MM.1S (cell line): Measurements from ENCODE around the gene HELZ.
"Not testable (repeated sequence)": the region's sequence is repeated elsewhere in the genome, so short reads cannot be mapped to it uniquely, and the experiment has no call there.

Experiments
- DNase-seq: peaks from one replicate; pipeline ENCODE4 v3.0.0-alpha.2; 2015
- H2AFZ ChIP-seq: fragments of 300-600 bp; sonication (generic); 2 replicates; pipeline ENCODE4 v1.6.0; 2016; ENCODE audit warnings: antibody characterized with exemption, low read length
- H3F3A ChIP-seq: fragments of 300-600 bp; sonication (generic); 2 replicates; pipeline ENCODE4 v1.6.1; 2016; ENCODE audit warnings: mild to moderate bottlenecking, antibody characterized with exemption, low read length, moderate library complexity, mixed read lengths; ENCODE audit not compliant: insufficient read depth
- H3K27ac ChIP-seq: fragments of 300-600 bp; sonication (generic); 2 replicates; pipeline ENCODE4 v1.5.1; 2016; ENCODE audit warnings: mild to moderate bottlenecking, low read length
- H3K27me3 ChIP-seq: fragments of 300-600 bp; sonication (generic); replicated peaks from 2 replicates; pipeline ENCODE4 v1.6.0; 2016; ENCODE audit warnings: low read length; ENCODE audit not compliant: insufficient read depth
- H3K36me3 ChIP-seq: fragments of 300-600 bp; sonication (generic); replicated peaks from 2 replicates; pipeline ENCODE4 v1.6.1; 2016; ENCODE audit warnings: mild to moderate bottlenecking, low read length, mixed read lengths; ENCODE audit not compliant: insufficient read depth
- H3K4me1 ChIP-seq: fragments of 300-600 bp; sonication (generic); 2 replicates; pipeline ENCODE4 v1.6.1; 2016; ENCODE audit warnings: low read length, mixed read lengths
- H3K4me2 ChIP-seq: fragments of 300-600 bp; sonication (generic); 2 replicates; pipeline ENCODE4 v1.6.0; 2016; ENCODE audit warnings: low read depth, low read length
- H3K4me3 ChIP-seq: fragments of 300-600 bp; sonication (generic); 2 replicates; pipeline ENCODE4 v1.5.1; 2016; ENCODE audit warnings: low read length, mixed read lengths
- H3K79me2 ChIP-seq: fragments of 300-600 bp; sonication (generic); 2 replicates; pipeline ENCODE4 v1.6.1; 2016; ENCODE audit warnings: mixed run types, low read length, mixed read lengths
- H3K9ac ChIP-seq: fragments of 300-600 bp; sonication (generic); 2 replicates; pipeline ENCODE4 v1.6.1; 2016; ENCODE audit warnings: low read length, mixed read lengths
- H3K9me2 ChIP-seq: fragments of 300-600 bp; sonication (generic); replicated peaks from 2 replicates; pipeline ENCODE4 v1.6.1; 2016; ENCODE audit warnings: mild to moderate bottlenecking, low read length, mixed read lengths; ENCODE audit not compliant: insufficient read depth
- H3K9me3 ChIP-seq: fragments of 300-600 bp; sonication (generic); replicated peaks from 2 replicates; pipeline ENCODE4 v1.6.1; 2016; ENCODE audit warnings: mild to moderate bottlenecking, low read length, mixed read lengths; ENCODE audit not compliant: insufficient read depth
- H4K20me1 ChIP-seq: fragments of 300-600 bp; sonication (generic); 2 replicates; pipeline ENCODE4 v1.6.1; 2016; ENCODE audit warnings: mild to moderate bottlenecking, low read length, moderate library complexity, mixed read lengths; ENCODE audit not compliant: insufficient read depth
- CTCF ChIP-seq: fragments of 300-600 bp; sonication (generic); IDR thresholded peaks from 2 replicates; pipeline ENCODE4 v1.5.1; 2016; ENCODE audit warnings: antibody characterized with exemption, low read length, mixed read lengths
- EZH2 ChIP-seq: fragments of 300-600 bp; sonication (generic); optimal IDR thresholded peaks from 2 replicates; pipeline ENCODE3; 2017; ENCODE audit warnings: low read depth, mild to moderate bottlenecking, antibody characterized with exemption, low read length, mixed read lengths
- EZH2phosphoT487 ChIP-seq: fragments of 300-600 bp; sonication (generic); IDR thresholded peaks from 2 replicates; pipeline ENCODE4 v1.6.1; 2018; ENCODE audit warnings: antibody characterized with exemption, low read length

HELZ gene

GRCh38 chr17:67126983-67127382 is 118.0 kb downstream of the HELZ start:
- H3K4me3 ChIP-seq = no peak overlapping the region
- DNase-seq = no peak
- TF ChIP-seq EZH2 (no peak), EZH2phosphoT487 (no peak), CTCF (no peak)
- H3K9me2 ChIP-seq = no peaks in the 10 kb centered on the region
- H3K27me3 ChIP-seq = no peaks in the 10 kb centered on the region
- H3K36me3 ChIP-seq = peaks cover 2% of the 10 kb centered on the region; the same call in 1 of the 2 replicates
- H3K9ac ChIP-seq = no peak overlapping the region
- no peak overlapping the region for H3K27ac ChIP-seq
- H3K9me3 ChIP-seq = no peaks in the 10 kb centered on the region
- H3K4me1 ChIP-seq = no peaks in the 10 kb centered on the region
- no peak overlapping the region for H3K4me2 ChIP-seq
- no peaks in the 10 kb centered on the region for H4K20me1 ChIP-seq
- no peak overlapping the region for H2AFZ ChIP-seq
- H3K79me2 ChIP-seq = no peaks in the 10 kb centered on the region
- no peaks in the 10 kb centered on the region for H3F3A ChIP-seq

- H3K4me3 ChIP-seq, H3K9me3 ChIP-seq, DNase-seq, H3K27me3 ChIP-seq, H3K27ac ChIP-seq, H3K79me2 ChIP-seq, H3K4me1 ChIP-seq, H3K9me2 ChIP-seq, H4K20me1 ChIP-seq, H2AFZ ChIP-seq, H3K9ac ChIP-seq, H3F3A ChIP-seq, H3K4me2 ChIP-seq, H3K36me3 ChIP-seq: not testable (repeated sequence)
Measured at GRCh38 chr17:67126543-67126942, 118.5 kb downstream of the HELZ start.

GRCh38 chr17:67125924-67126323 is 119.1 kb downstream of the HELZ start:
- H3K27ac ChIP-seq = no peak overlapping the region
- no peak for TF ChIP-seq EZH2
- H3K4me3 ChIP-seq = no peak overlapping the region
- H4K20me1 ChIP-seq = no peaks in the 10 kb centered on the region
- no peaks in the 10 kb centered on the region for H3K27me3 ChIP-seq
- H3K36me3 ChIP-seq = peaks cover 2% of the 10 kb centered on the region; the same call in 1 of the 2 replicates
- no peaks in the 10 kb centered on the region for H3K9me2 ChIP-seq
- H3K9ac ChIP-seq = no peak overlapping the region
- H3K9me3 ChIP-seq = no peaks in the 10 kb centered on the region
- no peak for DNase-seq
- no peaks in the 10 kb centered on the region for H3F3A ChIP-seq
- H3K79me2 ChIP-seq = no peaks in the 10 kb centered on the region
- no peak overlapping the region for H2AFZ ChIP-seq
- no peaks in the 10 kb centered on the region for H3K4me1 ChIP-seq
- H3K4me2 ChIP-seq = no peak overlapping the region

- no peaks in the 10 kb centered on the region for H3K9me3 ChIP-seq
- no peak overlapping the region for H3K4me3 ChIP-seq
- H4K20me1 ChIP-seq = no peaks in the 10 kb centered on the region
- H3K9me2 ChIP-seq = no peaks in the 10 kb centered on the region
- H3F3A ChIP-seq = no peaks in the 10 kb centered on the region
- H2AFZ ChIP-seq = no peak overlapping the region
- H3K4me1 ChIP-seq = no peaks in the 10 kb centered on the region
- TF ChIP-seq CTCF (no peak), EZH2phosphoT487 (no peak), EZH2 (no peak)
- no peaks in the 10 kb centered on the region for H3K27me3 ChIP-seq
- no peaks in the 10 kb centered on the region for H3K79me2 ChIP-seq
- H3K27ac ChIP-seq = no peak overlapping the region
- DNase-seq = no peak
- H3K9ac ChIP-seq = no peak overlapping the region
- H3K4me2 ChIP-seq = no peak overlapping the region
- H3K36me3 ChIP-seq = peaks cover 5% of the 10 kb centered on the region; the same call in 1 of the 2 replicates
Measured at GRCh38 chr17:67125417-67125816, 119.6 kb downstream of the HELZ start.
